ENCODE measurements around the gene TBC1D22A.

DNA sequence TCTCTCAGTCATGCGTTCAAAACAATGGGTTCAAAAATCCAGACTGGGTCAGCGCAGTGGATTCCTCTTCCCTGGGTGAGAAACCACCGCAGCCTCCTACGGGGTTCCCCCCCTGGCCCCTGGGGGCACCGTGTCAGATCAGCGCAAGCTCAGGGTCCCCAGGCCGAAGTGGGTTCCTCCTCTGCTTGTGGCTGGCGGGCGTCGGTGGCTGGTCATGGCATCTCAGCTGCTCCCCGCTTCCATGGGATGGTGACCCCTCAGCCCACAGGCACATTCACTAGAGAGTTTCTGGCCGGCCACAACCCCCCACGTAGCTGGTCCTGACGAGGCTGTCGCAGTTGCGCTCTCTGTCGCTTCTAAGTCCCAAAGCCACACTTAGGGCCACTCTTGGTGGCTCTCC, 389.8 kb downstream of the TBC1D22A start:
- TF ChIP-seq CTCF (IDR thresholded peaks at IDR 0.05; ENCODE audit: low read depth, low read length, missing input control) (no peak), YY1 (IDR thresholded peaks at IDR 0.05) (no peak), REST (IDR thresholded peaks at IDR 0.05) (no peak), SP1 (IDR thresholded peaks at IDR 0.05) (no peak), JUND (IDR thresholded peaks at IDR 0.05) (no peak), GABPA (IDR thresholded peaks at IDR 0.05 in 1 of 2, conservative IDR thresholded peaks at IDR 0.05 in 1 of 2) (no peak), FOXA1 (IDR thresholded peaks at IDR 0.05) (no peak), ZBTB33 (IDR thresholded peaks at IDR 0.05) (no peak)
- TF ChIP-seq, protein P1, sequence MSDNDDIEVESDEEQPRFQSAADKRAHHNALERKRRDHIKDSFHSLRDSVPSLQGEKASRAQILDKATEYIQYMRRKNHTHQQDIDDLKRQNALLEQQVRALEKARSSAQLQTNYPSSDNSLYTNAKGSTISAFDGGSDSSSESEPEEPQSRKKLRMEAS (IDR thresholded peaks at IDR 0.05) = no peak
- TF ChIP-seq, protein P2, sequence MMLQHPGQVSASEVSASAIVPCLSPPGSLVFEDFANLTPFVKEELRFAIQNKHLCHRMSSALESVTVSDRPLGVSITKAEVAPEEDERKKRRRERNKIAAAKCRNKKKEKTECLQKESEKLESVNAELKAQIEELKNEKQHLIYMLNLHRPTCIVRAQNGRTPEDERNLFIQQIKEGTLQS (IDR thresholded peaks at IDR 0.05) = no peak
